Measurements from ENCODE around the gene NLRC5.

The NLRC5 gene

DNA sequence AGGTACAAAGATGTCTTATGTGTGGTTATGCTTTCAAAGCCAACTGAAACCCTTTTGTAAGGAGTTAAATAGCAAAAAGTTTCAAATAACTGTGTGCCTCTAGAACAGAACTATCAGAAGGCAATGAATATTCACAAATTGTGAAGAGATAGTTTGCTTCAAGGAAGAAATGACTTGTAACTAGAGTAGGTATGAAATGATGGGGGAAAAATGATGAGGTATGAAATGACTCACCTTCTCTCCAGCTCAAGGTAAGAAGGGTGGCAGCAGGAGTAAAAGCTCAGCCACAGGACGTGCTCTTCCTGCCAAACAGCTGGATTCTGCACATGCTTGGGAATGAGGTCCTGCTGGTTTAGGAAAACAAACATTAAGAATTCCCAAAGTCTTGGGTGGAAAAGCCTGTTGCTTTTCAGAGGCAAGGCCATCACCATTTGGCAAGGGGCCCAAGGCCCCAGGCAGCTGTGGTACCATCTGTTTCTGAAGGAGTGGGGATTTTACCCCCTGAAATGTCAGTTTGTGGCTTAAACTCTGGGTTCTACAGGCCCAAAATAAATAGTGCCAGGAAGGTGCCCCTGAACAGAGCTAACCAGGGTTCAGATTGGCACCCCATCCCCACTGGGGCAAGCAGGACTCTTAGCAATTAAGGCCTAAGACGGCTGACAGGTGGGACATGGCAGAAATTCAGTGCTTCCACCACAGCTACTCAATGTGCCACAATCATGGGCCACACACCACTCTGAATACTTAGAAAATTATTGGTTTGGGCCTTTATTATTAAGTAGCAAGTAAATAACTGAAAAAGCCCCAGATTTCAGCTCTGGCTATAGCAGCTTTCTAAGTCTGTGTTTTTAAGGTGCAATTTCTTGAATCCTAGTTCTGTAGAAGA, 44.2 kb upstream of the NLRC5 start (continued):
- TF ChIP-seq ZNF169 (tag by site-specific recombination; IDR thresholded peaks at IDR 0.05): no peak
- peak; percentile 72 for TF ChIP-seq ZNF629 (tag by site-specific recombination; IDR thresholded peaks at IDR 0.05)
- TF ChIP-seq FEZF1 (tag by site-specific recombination; IDR thresholded peaks at IDR 0.05): peak; percentile 47
- TF ChIP-seq ZNF10 (tag by site-specific recombination; IDR thresholded peaks at IDR 0.05): no peak
- TF ChIP-seq ZNF2 (tag by site-specific recombination; IDR thresholded peaks at IDR 0.05): no peak
- no peak for TF ChIP-seq ZNF837 (tag by site-specific recombination; IDR thresholded peaks at IDR 0.05)
- no peak for TF ChIP-seq TCF7L2 (IDR thresholded peaks at IDR 0.05; ENCODE audit: borderline replicate concordance, low read depth, low read length)
- TF ChIP-seq ZNF366 (tag by site-specific recombination; conservative IDR thresholded peaks at IDR 0.05): peak; percentile 39; the same call in 1 of the 2 replicates
- TF ChIP-seq REPIN1 (tag by site-specific recombination; IDR thresholded peaks at IDR 0.05; ENCODE audit: low read depth): no peak
- TF ChIP-seq ZNF843 (tag by site-specific recombination; IDR thresholded peaks at IDR 0.05): no peak
- peak; percentile 39; the same call in 1 of the 2 replicates for TF ChIP-seq SP7 (tag by site-specific recombination; IDR thresholded peaks at IDR 0.05)
- TF ChIP-seq ZNF223 (tag by site-specific recombination; IDR thresholded peaks at IDR 0.05): no peak
- TF ChIP-seq YY1 (tag by site-specific recombination; IDR thresholded peaks at IDR 0.05): no peak
- TF ChIP-seq, protein P1, sequence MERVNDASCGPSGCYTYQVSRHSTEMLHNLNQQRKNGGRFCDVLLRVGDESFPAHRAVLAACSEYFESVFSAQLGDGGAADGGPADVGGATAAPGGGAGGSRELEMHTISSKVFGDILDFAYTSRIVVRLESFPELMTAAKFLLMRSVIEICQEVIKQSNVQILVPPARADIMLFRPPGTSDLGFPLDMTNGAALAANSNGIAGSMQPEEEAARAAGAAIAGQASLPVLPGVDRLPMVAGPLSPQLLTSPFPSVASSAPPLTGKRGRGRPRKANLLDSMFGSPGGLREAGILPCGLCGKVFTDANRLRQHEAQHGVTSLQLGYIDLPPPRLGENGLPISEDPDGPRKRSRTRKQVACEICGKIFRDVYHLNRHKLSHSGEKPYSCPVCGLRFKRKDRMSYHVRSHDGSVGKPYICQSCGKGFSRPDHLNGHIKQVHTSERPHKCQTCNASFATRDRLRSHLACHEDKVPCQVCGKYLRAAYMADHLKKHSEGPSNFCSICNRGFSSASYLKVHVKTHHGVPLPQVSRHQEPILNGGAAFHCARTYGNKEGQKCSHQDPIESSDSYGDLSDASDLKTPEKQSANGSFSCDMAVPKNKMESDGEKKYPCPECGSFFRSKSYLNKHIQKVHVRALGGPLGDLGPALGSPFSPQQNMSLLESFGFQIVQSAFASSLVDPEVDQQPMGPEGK (tag by site-specific recombination; IDR thresholded peaks at IDR 0.05): no peak
- peak; percentile 19; the same call in 1 of the 2 replicates for TF ChIP-seq ZNF335 (tag by site-specific recombination; conservative IDR thresholded peaks at IDR 0.05)
- no peak for TF ChIP-seq EGR2 (tag by site-specific recombination; IDR thresholded peaks at IDR 0.05; ENCODE audit: low read depth)
- no peak for TF ChIP-seq ZNF350 (tag by site-specific recombination; IDR thresholded peaks at IDR 0.05)
- TF ChIP-seq, protein P2, sequence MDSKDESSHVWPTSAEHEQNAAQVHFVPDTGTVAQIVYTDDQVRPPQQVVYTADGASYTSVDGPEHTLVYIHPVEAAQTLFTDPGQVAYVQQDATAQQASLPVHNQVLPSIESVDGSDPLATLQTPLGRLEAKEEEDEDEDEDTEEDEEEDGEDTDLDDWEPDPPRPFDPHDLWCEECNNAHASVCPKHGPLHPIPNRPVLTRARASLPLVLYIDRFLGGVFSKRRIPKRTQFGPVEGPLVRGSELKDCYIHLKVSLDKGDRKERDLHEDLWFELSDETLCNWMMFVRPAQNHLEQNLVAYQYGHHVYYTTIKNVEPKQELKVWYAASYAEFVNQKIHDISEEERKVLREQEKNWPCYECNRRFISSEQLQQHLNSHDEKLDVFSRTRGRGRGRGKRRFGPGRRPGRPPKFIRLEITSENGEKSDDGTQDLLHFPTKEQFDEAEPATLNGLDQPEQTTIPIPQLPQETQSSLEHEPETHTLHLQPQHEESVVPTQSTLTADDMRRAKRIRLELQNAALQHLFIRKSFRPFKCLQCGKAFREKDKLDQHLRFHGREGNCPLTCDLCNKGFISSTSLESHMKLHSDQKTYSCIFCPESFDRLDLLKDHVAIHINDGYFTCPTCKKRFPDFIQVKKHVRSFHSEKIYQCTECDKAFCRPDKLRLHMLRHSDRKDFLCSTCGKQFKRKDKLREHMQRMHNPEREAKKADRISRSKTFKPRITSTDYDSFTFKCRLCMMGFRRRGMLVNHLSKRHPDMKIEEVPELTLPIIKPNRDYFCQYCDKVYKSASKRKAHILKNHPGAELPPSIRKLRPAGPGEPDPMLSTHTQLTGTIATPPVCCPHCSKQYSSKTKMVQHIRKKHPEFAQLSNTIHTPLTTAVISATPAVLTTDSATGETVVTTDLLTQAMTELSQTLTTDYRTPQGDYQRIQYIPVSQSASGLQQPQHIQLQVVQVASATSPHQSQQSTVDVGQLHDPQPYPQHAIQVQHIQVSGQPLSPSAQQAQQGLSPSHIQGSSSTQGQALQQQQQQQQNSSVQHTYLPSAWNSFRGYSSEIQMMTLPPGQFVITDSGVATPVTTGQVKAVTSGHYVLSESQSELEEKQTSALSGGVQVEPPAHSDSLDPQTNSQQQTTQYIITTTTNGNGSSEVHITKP (tag by site-specific recombination; IDR thresholded peaks at IDR 0.05): peak; percentile 49
- TF ChIP-seq RBAK (tag by site-specific recombination; IDR thresholded peaks at IDR 0.05): no peak
- no peak for TF ChIP-seq ZNF792 (tag by site-specific recombination; IDR thresholded peaks at IDR 0.05)
- no peak for TF ChIP-seq ZNF510 (tag by site-specific recombination; IDR thresholded peaks at IDR 0.05; ENCODE audit: insufficient replicate concordance)
- 0 out of 2 replicates have a peak, but pooled peaks have one; percentile 47 for TF ChIP-seq MZF1 (tag by site-specific recombination; IDR thresholded peaks at IDR 0.05; ENCODE audit: borderline replicate concordance)
- TF ChIP-seq ZNF768 (tag by site-specific recombination; IDR thresholded peaks at IDR 0.05): no peak
- TF ChIP-seq, protein P3, sequence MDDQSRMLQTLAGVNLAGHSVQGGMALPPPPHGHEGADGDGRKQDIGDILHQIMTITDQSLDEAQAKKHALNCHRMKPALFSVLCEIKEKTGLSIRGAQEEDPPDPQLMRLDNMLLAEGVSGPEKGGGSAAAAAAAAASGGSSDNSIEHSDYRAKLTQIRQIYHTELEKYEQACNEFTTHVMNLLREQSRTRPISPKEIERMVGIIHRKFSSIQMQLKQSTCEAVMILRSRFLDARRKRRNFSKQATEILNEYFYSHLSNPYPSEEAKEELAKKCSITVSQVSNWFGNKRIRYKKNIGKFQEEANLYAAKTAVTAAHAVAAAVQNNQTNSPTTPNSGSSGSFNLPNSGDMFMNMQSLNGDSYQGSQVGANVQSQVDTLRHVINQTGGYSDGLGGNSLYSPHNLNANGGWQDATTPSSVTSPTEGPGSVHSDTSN (CRISPR knock-in tag; IDR thresholded peaks at IDR 0.05): no peak
- no peak for TF ChIP-seq ZNF555 (tag by site-specific recombination; conservative IDR thresholded peaks at IDR 0.05)
- peak; percentile 45; the same call in 1 of the 2 replicates for TF ChIP-seq ZNF24 (tag by site-specific recombination; IDR thresholded peaks at IDR 0.05)
- TF ChIP-seq SCRT2 (tag by site-specific recombination; IDR thresholded peaks at IDR 0.05): peak; percentile 89
